Lower lobe of right lung (tissue), 2 donors: ENCODE results near the gene P2RX2. TPM values are rescaled to one million over a fixed set of nuclear protein-coding genes. Genes with fewer than 3 reads are reported as not detected.
"Not testable (repeated sequence)": the region's sequence is repeated elsewhere in the genome, so short reads cannot be mapped to it uniquely, and the experiment has no call there.

ENCODE experiments used
- ATAC-seq, 2 donors: fragments of 200-7000 bp; cut with Tn5 transposase; one replicate each; pipeline ENCODE4 v1.9.1; 2020 to 2022; ENCODE audit warnings: mild to moderate bottlenecking in 2 of 2, moderate library complexity in 2 of 2
- DNase-seq: peaks from one replicate; pipeline ENCODE4 v3.0.0-alpha.2; 2020
- H3K27ac ChIP-seq: fragments of 200-600 bp; one replicate; pipeline ENCODE4 v1.8.0; 2022
- H3K27me3 ChIP-seq: fragments of 200-600 bp; one replicate; pipeline ENCODE4 v1.8.0; 2022; ENCODE audit warnings: low read depth
- H3K36me3 ChIP-seq: fragments of 200-600 bp; one replicate; pipeline ENCODE4 v1.8.0; 2022; ENCODE audit warnings: mild to moderate bottlenecking
- H3K4me1 ChIP-seq: fragments of 200-600 bp; one replicate; pipeline ENCODE4 v1.8.0; 2022
- H3K4me3 ChIP-seq: fragments of 200-600 bp; one replicate; pipeline ENCODE4 v1.8.0; 2022; ENCODE audit warnings: mild to moderate bottlenecking
- H3K9me3 ChIP-seq: fragments of 200-600 bp; one replicate; pipeline ENCODE4 v1.8.0; 2022
- intact Hi-C: fragments of 100-400 bp; cut with DNase I; formaldehyde crosslinking; loops from one replicate; pipeline ENCODE4 v1.11.0; 2022
- total RNA-seq: library from RNA; stranded (reverse); fragmentation: NEBNext Ultra II Directional; extraction: Animal tissue kit (Norgen Biotek cat#: 25700); gene quantifications from one replicate; pipeline ENCODE4 v1.2.1, GENCODE V29; 2021
- TF ChIP-seq, protein P1 (sequence below): fragments of 200-600 bp; IDR thresholded peaks from one replicate; pipeline ENCODE4 v1.8.0; 2022; ENCODE audit warnings: antibody characterized with exemption, mild to moderate bottlenecking
- donor health status: DM: no; HTN: yes; CAD: no; lungs with severe emphysema.

Gene P2RX2
- total RNA-seq, 1 donor from 2014 or later = 0.56 TPM

DNA sequence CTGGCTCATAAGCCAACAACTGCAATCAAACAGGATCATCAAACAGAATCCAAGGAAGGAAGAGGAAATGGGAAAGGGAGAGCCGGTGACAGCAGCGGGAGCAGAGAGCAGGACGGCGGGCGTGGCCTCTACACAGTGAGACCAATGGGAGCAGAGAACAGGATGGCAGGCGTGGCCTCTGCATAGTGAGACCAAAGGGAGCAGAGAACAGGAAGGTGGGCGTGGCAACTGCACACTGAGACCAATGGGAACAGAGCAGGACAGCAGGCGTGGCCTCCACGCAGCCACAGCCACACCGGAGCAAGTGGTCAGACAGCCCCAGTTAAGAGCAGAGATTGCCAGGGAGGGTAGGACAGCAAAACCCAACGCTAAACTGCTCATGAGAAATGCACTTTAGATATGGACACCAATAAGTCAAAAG, 24.6 kb upstream of the P2RX2 start:
- H3K36me3 ChIP-seq = no peaks in the 10 kb centered on the region
- H3K4me1 ChIP-seq = peaks cover 10% of the 10 kb centered on the region
- TF ChIP-seq, protein P1, sequence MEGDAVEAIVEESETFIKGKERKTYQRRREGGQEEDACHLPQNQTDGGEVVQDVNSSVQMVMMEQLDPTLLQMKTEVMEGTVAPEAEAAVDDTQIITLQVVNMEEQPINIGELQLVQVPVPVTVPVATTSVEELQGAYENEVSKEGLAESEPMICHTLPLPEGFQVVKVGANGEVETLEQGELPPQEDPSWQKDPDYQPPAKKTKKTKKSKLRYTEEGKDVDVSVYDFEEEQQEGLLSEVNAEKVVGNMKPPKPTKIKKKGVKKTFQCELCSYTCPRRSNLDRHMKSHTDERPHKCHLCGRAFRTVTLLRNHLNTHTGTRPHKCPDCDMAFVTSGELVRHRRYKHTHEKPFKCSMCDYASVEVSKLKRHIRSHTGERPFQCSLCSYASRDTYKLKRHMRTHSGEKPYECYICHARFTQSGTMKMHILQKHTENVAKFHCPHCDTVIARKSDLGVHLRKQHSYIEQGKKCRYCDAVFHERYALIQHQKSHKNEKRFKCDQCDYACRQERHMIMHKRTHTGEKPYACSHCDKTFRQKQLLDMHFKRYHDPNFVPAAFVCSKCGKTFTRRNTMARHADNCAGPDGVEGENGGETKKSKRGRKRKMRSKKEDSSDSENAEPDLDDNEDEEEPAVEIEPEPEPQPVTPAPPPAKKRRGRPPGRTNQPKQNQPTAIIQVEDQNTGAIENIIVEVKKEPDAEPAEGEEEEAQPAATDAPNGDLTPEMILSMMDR = no peak
- ATAC-seq (peak; percentile 95 to 99), DNase-seq (peak; percentile 94)
- no peaks in the 10 kb centered on the region for H3K27me3 ChIP-seq
- H3K9me3 ChIP-seq = no peaks in the 10 kb centered on the region
- intact Hi-C loops = no loop called here
- H3K27ac ChIP-seq = peak overlapping the region; percentile 36
- H3K4me3 ChIP-seq = peak overlapping the region; percentile 7

DNA sequence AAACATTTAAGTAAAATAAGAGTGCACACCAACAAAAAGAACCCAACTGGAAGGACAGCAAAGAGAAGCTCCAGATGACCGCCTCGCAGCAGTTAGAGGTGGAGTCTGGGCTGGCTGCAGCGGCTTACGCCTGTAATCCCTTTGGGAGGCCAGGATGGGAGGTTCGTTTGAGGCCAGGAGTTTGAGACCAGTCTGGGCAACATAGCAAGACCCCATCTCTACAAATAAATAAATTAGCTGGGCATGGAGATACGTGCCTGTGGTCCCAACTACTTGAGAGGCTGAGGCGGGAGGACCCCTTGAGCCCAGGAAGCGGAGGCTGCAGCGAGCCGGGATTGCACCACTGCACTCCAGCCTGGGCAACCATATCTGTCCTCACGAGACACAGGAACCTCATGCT, 23.4 kb upstream of the P2RX2 start:
- H3K27ac ChIP-seq = no peak overlapping the region
- intact Hi-C loops = no loop called here
- H3K4me3 ChIP-seq = no peak overlapping the region
- no peaks in the 10 kb centered on the region for H3K9me3 ChIP-seq
- H3K4me1 ChIP-seq = peaks cover 14% of the 10 kb centered on the region
- H3K36me3 ChIP-seq = no peaks in the 10 kb centered on the region
- ATAC-seq (no peak), DNase-seq (no peak)
- H3K27me3 ChIP-seq = no peaks in the 10 kb centered on the region
- TF ChIP-seq, protein P1 = no peak

DNA sequence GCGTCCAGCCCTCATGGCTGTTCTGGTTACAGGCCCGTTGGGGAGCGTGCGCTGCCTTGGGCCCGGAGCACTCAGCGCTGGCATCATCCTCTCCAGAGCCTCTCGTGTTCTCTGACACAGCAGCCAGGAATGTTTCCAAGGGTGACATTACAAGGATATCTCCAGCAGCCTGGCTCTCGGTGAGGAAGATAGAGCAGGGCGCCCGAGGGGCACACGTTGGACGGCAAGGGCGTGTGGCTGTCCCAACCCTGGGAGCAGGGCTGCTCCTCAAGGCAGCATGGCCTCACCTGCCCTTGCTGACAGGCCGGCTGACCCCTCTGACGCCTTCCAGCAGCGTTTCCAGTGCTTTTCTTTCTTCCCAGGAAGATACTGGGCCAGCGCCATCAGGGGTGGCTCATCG, 22.6 kb upstream of the P2RX2 start:
- H3K4me1 ChIP-seq = peaks cover 22% of the 10 kb centered on the region
- TF ChIP-seq, protein P1 = no peak
- no peaks in the 10 kb centered on the region for H3K9me3 ChIP-seq
- ATAC-seq (peak; percentile 37 to 45), DNase-seq (no peak)
- no peak overlapping the region for H3K27ac ChIP-seq
- H3K27me3 ChIP-seq = peaks cover 5% of the 10 kb centered on the region
- intact Hi-C loops = no loop called here
- no peak overlapping the region for H3K4me3 ChIP-seq
- H3K36me3 ChIP-seq = no peaks in the 10 kb centered on the region

DNA sequence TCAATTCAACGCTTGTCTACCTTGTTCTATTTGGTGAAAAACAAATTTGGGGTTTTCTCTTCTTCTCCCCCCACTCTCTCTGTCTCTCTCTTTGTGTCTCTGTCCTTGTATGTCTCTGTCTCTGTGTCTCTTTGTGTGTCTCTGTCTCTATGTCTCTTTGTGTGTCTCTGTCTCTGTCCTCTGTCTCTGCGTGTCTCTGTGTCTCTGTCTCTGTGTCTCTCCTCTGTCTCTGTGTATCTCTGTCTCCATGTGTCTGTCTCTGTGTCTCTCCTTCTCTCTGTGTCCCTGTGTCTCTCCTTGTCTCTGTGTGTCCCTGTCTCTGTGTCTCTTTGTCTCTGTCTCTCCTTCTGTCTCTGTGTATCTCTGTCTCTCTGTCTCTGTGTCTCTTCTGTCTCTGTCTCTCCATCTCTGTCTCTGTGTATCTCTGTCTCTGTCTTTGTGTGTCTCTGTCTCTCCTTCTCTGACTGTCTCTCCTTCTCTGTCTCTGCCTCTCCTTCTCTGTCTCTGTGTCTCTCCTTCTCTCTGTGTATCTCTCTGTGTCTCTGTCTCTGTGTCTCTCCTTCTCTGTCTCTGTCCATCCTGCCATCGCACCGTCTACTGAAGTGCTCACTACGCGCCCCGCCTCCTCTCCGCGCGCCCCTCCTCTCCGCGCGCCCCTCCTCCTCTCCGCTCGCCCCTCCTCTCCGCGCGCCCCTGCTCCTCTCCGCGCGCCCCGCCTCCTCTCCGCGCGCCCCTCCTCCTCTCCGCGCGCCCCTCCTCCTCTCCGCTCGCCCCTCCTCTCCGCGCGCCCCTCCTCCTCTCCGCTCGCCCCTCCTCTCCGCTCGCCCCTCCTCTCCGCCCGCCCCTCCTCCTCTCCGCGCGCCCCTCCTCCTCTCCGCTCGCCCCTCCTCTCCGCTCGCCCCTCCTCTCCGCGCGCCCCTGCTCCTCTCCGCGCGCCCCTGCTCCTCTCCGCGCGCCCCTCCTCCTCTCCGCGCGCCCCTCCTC, 21.0 kb upstream of the P2RX2 start:
- DNase-seq = no peak
- intact Hi-C loops = no loop called here

DNA sequence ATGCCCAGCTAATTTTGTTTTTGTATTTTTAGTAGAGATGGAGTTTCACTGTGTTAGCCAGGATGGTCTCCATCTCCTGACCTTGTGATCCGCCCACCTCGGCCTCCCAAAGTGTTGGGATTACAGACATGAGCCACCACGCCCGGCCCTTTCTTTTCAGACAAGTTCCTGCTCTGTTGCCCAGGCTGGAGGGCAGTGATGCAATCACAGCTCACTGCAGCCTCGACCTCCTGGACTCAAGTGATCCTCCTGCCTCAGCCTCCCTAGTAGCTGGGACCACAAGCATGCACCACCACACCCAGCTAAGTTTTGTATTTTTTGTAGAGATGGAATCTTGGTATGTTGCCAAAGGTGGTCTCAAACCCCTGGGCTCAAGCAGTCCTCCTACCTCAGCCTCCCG, 19.1 kb upstream of the P2RX2 start:
- H3K4me3 ChIP-seq, H3K9me3 ChIP-seq, H3K27ac ChIP-seq, ATAC-seq, DNase-seq, intact Hi-C loops, H3K36me3 ChIP-seq: not testable (repeated sequence)
- H3K27me3 ChIP-seq = peaks cover 25% of the 10 kb centered on the region
- H3K4me1 ChIP-seq = peaks cover 26% of the 10 kb centered on the region

More for the DNA sequence above, 21.0 kb upstream of the P2RX2 start:
- Histone ChIP-seq H3K4me3 (peak overlapping the region; percentile 34), H3K27ac (no peak overlapping the region), H3K9me3 (no peaks in the 10 kb centered on the region), H3K36me3 (no peaks in the 10 kb centered on the region), H3K27me3 (peaks cover 10% of the 10 kb centered on the region), H3K4me1 (peaks cover 28% of the 10 kb centered on the region)
- ATAC-seq = peak in 1 of 2 donors; percentile 5
- TF ChIP-seq, protein P1 = no peak
